KMS-11 (cell line): ENCODE results near the gene TUBGCP2.

Experiments
- H2AFZ ChIP-seq: fragments of 200-600 bp; sonication (generic); 2 replicates; pipeline ENCODE4 v1.6.1; 2016; ENCODE audit warnings: antibody characterized with exemption, mixed run types, low read depth
- H3K27ac ChIP-seq: fragments of 200-600 bp; sonication (generic); 2 replicates; pipeline ENCODE4 v1.6.1; 2016; ENCODE audit warnings: mild to moderate bottlenecking, mixed run types
- H3K27me3 ChIP-seq: fragments of 200-600 bp; sonication (generic); 2 replicates; pipeline ENCODE4 v1.6.1; 2017; ENCODE audit warnings: mild to moderate bottlenecking, low read depth, mixed run types, moderate library complexity; ENCODE audit not compliant: insufficient read depth
- H3K36me3 ChIP-seq: fragments of 200-600 bp; sonication (generic); 2 replicates; pipeline ENCODE4 v1.6.1; 2017; ENCODE audit warnings: mild to moderate bottlenecking, mixed run types; ENCODE audit not compliant: insufficient read depth
- H3K4me1 ChIP-seq: fragments of 200-600 bp; sonication (generic); 2 replicates; pipeline ENCODE4 v1.6.1; 2016; ENCODE audit warnings: mild to moderate bottlenecking, low read depth, mixed run types; ENCODE audit not compliant: poor library complexity, severe bottlenecking
- H3K4me2 ChIP-seq: fragments of 200-600 bp; sonication (generic); 2 replicates; pipeline ENCODE4 v1.7.0; 2016; ENCODE audit warnings: mild to moderate bottlenecking, mixed run types
- H3K4me3 ChIP-seq: fragments of 200-600 bp; sonication (generic); IDR thresholded peaks from 2 replicates; pipeline ENCODE4 v1.6.1; 2017; ENCODE audit warnings: low read depth, low read length, mixed read lengths; ENCODE audit not compliant: insufficient read depth
- H3K79me2 ChIP-seq: fragments of 200-600 bp; sonication (generic); 2 replicates; pipeline ENCODE4 v1.6.1; 2016; ENCODE audit warnings: low read depth, mixed run types; ENCODE audit not compliant: insufficient read depth
- H3K9ac ChIP-seq: fragments of 200-600 bp; sonication (generic); 2 replicates; pipeline ENCODE4 v1.6.1; 2016; ENCODE audit warnings: mild to moderate bottlenecking, mixed run types
- H4K20me1 ChIP-seq: fragments of 200-600 bp; sonication (generic); 2 replicates; pipeline ENCODE4 v1.6.1; 2016; ENCODE audit warnings: mild to moderate bottlenecking, mixed run types; ENCODE audit not compliant: insufficient read depth
- CTCF ChIP-seq: fragments of 200-600 bp; sonication (generic); conservative IDR thresholded peaks from 2 replicates; pipeline ENCODE4 v1.6.1; 2017; ENCODE audit warnings: low read depth, mild to moderate bottlenecking, antibody characterized with exemption, low read length, moderate library complexity, mixed read lengths

Gene TUBGCP2

DNA sequence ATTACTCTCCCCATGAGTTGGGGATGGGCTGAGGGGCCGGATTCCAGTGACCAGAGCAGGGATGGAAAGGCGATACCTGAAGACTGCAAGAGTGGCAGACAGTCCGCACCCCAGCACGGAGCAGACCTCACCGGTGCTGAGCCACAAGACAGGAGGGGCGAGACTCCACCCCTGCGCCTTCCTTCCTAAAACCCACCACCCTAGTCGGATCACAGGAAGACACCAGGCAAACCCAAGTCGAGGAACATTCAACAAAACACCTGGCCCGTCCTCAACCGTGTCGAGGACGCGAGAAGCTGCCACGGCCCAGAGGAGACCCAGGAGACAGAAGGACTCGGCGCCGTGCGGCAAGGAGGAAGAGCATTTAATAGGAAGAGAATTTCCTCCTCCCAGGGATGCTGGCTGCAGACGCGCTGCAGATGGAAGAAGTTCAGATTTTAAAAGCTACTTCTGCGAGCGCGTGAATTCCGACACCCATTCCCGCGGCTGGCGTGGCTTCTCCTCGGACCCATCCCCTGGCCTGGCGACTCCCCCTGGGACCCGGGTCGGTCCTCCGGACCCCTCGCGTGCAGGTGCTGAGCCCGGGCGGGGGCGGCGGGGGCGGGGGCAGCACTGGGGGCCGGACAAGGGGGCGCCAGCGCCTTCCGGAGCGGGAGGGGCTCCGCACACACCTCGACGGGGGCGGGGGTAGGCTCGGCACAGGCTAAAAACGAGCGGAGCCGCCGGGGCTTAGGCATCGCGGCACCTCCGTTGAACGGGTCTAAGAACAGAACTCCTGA, 79.2 kb downstream of the TUBGCP2 start:
- peaks cover 58% of the 10 kb centered on the region; the same call in 1 of the 2 replicates for H3K27me3 ChIP-seq
- H3K36me3 ChIP-seq = no peaks in the 10 kb centered on the region
- no peak overlapping the region for H3K9ac ChIP-seq
- H3K4me2 ChIP-seq = no peak overlapping the region
- H4K20me1 ChIP-seq = no peaks in the 10 kb centered on the region
- no peaks in the 10 kb centered on the region for H3K79me2 ChIP-seq
- no peak overlapping the region for H2AFZ ChIP-seq
- no peaks in the 10 kb centered on the region for H3K4me1 ChIP-seq
- H3K27ac ChIP-seq = no peak overlapping the region
- no peak overlapping the region for H3K4me3 ChIP-seq
- no peak for TF ChIP-seq CTCF
